HG02973 (cell line): ENCODE results near the gene ITGB3.
"Not testable (repeated sequence)": the region's sequence is repeated elsewhere in the genome, so short reads cannot be mapped to it uniquely, and the experiment has no call there.

Experiments used
- ATAC-seq: cut with Tn5 transposase; IDR thresholded peaks from one replicate; pipeline ENCODE4 v1.9.1; 2021; ENCODE audit warnings: moderate library complexity; ENCODE audit not compliant: unreplicated experiment

The ITGB3 gene

GRCh38 chr17:47222047-47222446, 31.6 kb upstream of the ITGB3 start:
- no peak for ATAC-seq

- ATAC-seq: no peak
These were observed 30.6 kb upstream of the ITGB3 start for GRCh38 chr17:47223007-47223406.

- no peak for ATAC-seq
These were observed 30.2 kb upstream of the ITGB3 start for GRCh38 chr17:47223460-47223859.

- not testable (repeated sequence) for ATAC-seq
These were observed 29.6 kb upstream of the ITGB3 start for GRCh38 chr17:47224077-47224476.

- ATAC-seq: no peak
These were observed 28.7 kb upstream of the ITGB3 start for GRCh38 chr17:47224966-47225365.

GRCh38 chr17:47225436-47225858, 28.2 kb upstream of the ITGB3 start:
- no peak for ATAC-seq

GRCh38 chr17:47225911-47226688, 27.5 kb upstream of the ITGB3 start:
- ATAC-seq: no peak

- no peak for ATAC-seq
These were observed 25.8 kb upstream of the ITGB3 start for GRCh38 chr17:47227862-47228261.

GRCh38 chr17:47229535-47230443, 23.8 kb upstream of the ITGB3 start:
- peak; percentile 51 for ATAC-seq

GRCh38 chr17:47230864-47231263, 22.8 kb upstream of the ITGB3 start:
- ATAC-seq: no peak

- ATAC-seq: no peak
These were observed 22.3 kb upstream of the ITGB3 start for GRCh38 chr17:47231334-47231733.

- no peak for ATAC-seq
These were observed 21.8 kb upstream of the ITGB3 start for GRCh38 chr17:47231866-47232265.

- no peak for ATAC-seq
These were observed 21.2 kb upstream of the ITGB3 start for GRCh38 chr17:47232465-47232864.

- ATAC-seq: no peak
These were observed 18.1 kb upstream of the ITGB3 start for GRCh38 chr17:47235506-47235905.

GRCh38 chr17:47235923-47236322, 17.7 kb upstream of the ITGB3 start:
- ATAC-seq: no peak

- ATAC-seq: no peak
These were observed 15.8 kb upstream of the ITGB3 start for GRCh38 chr17:47237841-47238240.

- ATAC-seq: no peak
These were observed 15.2 kb upstream of the ITGB3 start for GRCh38 chr17:47238321-47239010.

- ATAC-seq: no peak
These were observed 14.0 kb upstream of the ITGB3 start for GRCh38 chr17:47239619-47239966.

- ATAC-seq: no peak
These were observed 13.5 kb upstream of the ITGB3 start for GRCh38 chr17:47239967-47240651.

GRCh38 chr17:47240806-47241205, 12.8 kb upstream of the ITGB3 start:
- no peak for ATAC-seq

GRCh38 chr17:47242648-47243047, 11.0 kb upstream of the ITGB3 start:
- no peak for ATAC-seq
